HepG2 (cell line): ENCODE results near the gene ARHGEF4. TPM values are rescaled to one million over a fixed set of nuclear protein-coding genes. Genes with fewer than 3 reads are reported as not detected.

Experiments
- ATAC-seq: fragments of 200-7000 bp; cut with Tn5 transposase; 3 replicates; pipeline ENCODE4 v1.9.1; 2020; ENCODE audit warnings: mild to moderate bottlenecking, moderate library complexity
- BruUV-seq: library from RNA; stranded (reverse); fragments of 400-500 nt; replicated peaks from 2 replicates; lab custom pipeline; 2021; lab: Mats Ljungman, UMichigan
- CTCF ChIA-PET: fragments of 300-600 bp; formaldehyde crosslinking; extraction: SDS; loops from one replicate; lab custom pipeline; 2021; ENCODE audit warnings: low total read pairs, inconsistent platforms, low intra/inter-chr PET ratio; lab: Yijun Ruan, JAX
- POLR2A ChIA-PET: fragments of 350-600 bp; sonication (Branson Sonifier 250); formaldehyde crosslinking; loops from one replicate; lab custom pipeline; 2020; ENCODE audit warnings: antibody characterized with exemption, inconsistent platforms; lab: Yijun Ruan, JAX
- DNase-seq: peaks from one replicate; pipeline ENCODE4 v3.0.0-alpha.2; 2015; ENCODE audit warnings: low spot score
- FAIRE-seq: peaks from 3 replicates; lab custom pipeline; 2011; peaks lifted over from hg19 to GRCh38; lab: Jason Lieb, UNC
- H2AFZ ChIP-seq: one replicate; pipeline ENCODE4 v1.6.1; 2011; ENCODE audit warnings: low read length, inconsistent platforms
- H3K27ac ChIP-seq: fragments of 300-600 bp; 3 replicates; pipeline ENCODE4 v1.8.0; 2011; ENCODE audit warnings: mixed run types, mild to moderate bottlenecking, mixed read lengths, low read length, inconsistent platforms; ENCODE audit not compliant: insufficient read depth; ENCODE audit errors: extremely low read length
- H3K27me3 ChIP-seq, 2 experiments: fragments of 200-600 bp in 1 of 2; 2 replicates in 1 of 2; 3 replicates in 1 of 2; pipeline versions ENCODE4 v1.6.0 to v1.8.0; 2011; ENCODE audit warnings: low read length in 2 of 2, mild to moderate bottlenecking in 2 of 2, moderate library complexity in 2 of 2, inconsistent platforms in 1 of 2; ENCODE audit not compliant: insufficient read depth in 2 of 2, control insufficient read depth in 1 of 2
- H3K36me3 ChIP-seq, 2 experiments: fragments of 200-600 bp in 1 of 2; replicated peaks in 1 of 2; 2 replicates in 1 of 2; 3 replicates in 1 of 2; pipeline versions ENCODE4 v1.5.1 to v1.8.0; 2011; ENCODE audit warnings: low read length in 2 of 2, inconsistent platforms in 1 of 2; ENCODE audit not compliant: insufficient read depth in 2 of 2, control insufficient read depth in 1 of 2
- H3K4me1 ChIP-seq: 2 replicates; pipeline ENCODE4 v1.5.1; 2012; ENCODE audit warnings: low read length, inconsistent platforms; ENCODE audit not compliant: insufficient read depth
- H3K4me2 ChIP-seq: 2 replicates; pipeline ENCODE4 v1.6.0; 2011; ENCODE audit warnings: low read depth, low read length, inconsistent platforms
- H3K4me3 ChIP-seq, 3 experiments: fragments of 200-600 bp in 1 of 3; sonication (generic), shearing (Covaris generic) in 1 of 3; replicated peaks in 1 of 3; 2 replicates each; pipeline ENCODE4 v1.5.1; 2011 to 2016; ENCODE audit warnings: low read length in 3 of 3, inconsistent platforms in 2 of 3, low read depth in 2 of 3, mild to moderate bottlenecking in 2 of 3, control low read depth in 1 of 3, mixed read lengths in 1 of 3; ENCODE audit not compliant: insufficient read depth in 1 of 3
- H3K79me2 ChIP-seq: one replicate; pipeline ENCODE4 v1.6.1; 2011; ENCODE audit warnings: low read length, inconsistent platforms; ENCODE audit not compliant: insufficient read depth
- H3K9ac ChIP-seq: 2 replicates; pipeline ENCODE4 v1.6.0; 2011; ENCODE audit warnings: mild to moderate bottlenecking, low read depth, low read length, inconsistent platforms; ENCODE audit not compliant: insufficient read depth
- H3K9me3 ChIP-seq: 2 replicates; pipeline ENCODE4 v1.5.1; 2012; ENCODE audit warnings: mild to moderate bottlenecking, low read length
- H4K20me1 ChIP-seq: 2 replicates; pipeline ENCODE4 v1.6.0; 2011; ENCODE audit warnings: inconsistent platforms, mild to moderate bottlenecking, low read length, moderate library complexity; ENCODE audit not compliant: insufficient read depth
- ERF ChIP-seq: IDR thresholded peaks from 2 replicates; pipeline ENCODE4 v1.6.1; 2018; ENCODE audit warnings: missing biosample characterization, missing genetic modification reagents
- HNRNPLL ChIP-seq: fragments of 200-400 bp; formaldehyde crosslinking; IDR thresholded peaks from 2 replicates; pipeline ENCODE4 v1.6.1; 2017; ENCODE audit warnings: mild to moderate bottlenecking, low read depth, low read length; ENCODE audit not compliant: poor library complexity, severe bottlenecking
- KAT8 ChIP-seq: IDR thresholded peaks from 2 replicates; pipeline ENCODE4 v1.6.1; 2016; ENCODE audit warnings: missing genetic modification reagents, missing compliant biosample characterization
- MBD4 ChIP-seq: IDR thresholded peaks from 2 replicates; pipeline ENCODE4 v1.6.1; 2012; ENCODE audit warnings: low read length, inconsistent platforms, borderline replicate concordance
- NONO ChIP-seq, 2 experiments: fragments of 450-650 bp in 1 of 2; sonication (generic) in 1 of 2; formaldehyde crosslinking in 1 of 2; IDR thresholded peaks in 1 of 2; conservative IDR thresholded peaks in 1 of 2; 2 replicates each; pipeline versions ENCODE4 v1.6.1 to v1.8.0; 2017 to 2022; ENCODE audit warnings: mild to moderate bottlenecking in 1 of 2, missing genetic modification reagents in 1 of 2, moderate library complexity in 1 of 2
- NR2F1 ChIP-seq, 2 experiments: fragments of 450-650 bp in 1 of 2; formaldehyde crosslinking in 1 of 2; IDR thresholded peaks; 2 replicates each; pipeline versions ENCODE4 v1.5.0 to v1.6.1; 2016 to 2020; ENCODE audit warnings: mild to moderate bottlenecking in 1 of 2, missing compliant biosample characterization in 1 of 2, missing genetic modification reagents in 1 of 2, moderate library complexity in 1 of 2
- RBM39 ChIP-seq: fragments of 200-400 bp; formaldehyde crosslinking; IDR thresholded peaks from one replicate; pipeline ENCODE4 v1.6.1; 2018; ENCODE audit warnings: antibody characterized with exemption, mild to moderate bottlenecking, low read depth, low read length; ENCODE audit not compliant: poor library complexity, severe bottlenecking
- SNAI1 ChIP-seq: sonication (generic); formaldehyde crosslinking; IDR thresholded peaks from 2 replicates; pipeline ENCODE4 v1.5.0; 2020; ENCODE audit warnings: mild to moderate bottlenecking, missing genetic modification reagents, borderline replicate concordance
- YEATS4 ChIP-seq: sonication (generic); formaldehyde crosslinking; IDR thresholded peaks from 2 replicates; pipeline ENCODE4 v1.4.0; 2020; ENCODE audit warnings: missing genetic modification reagents, borderline replicate concordance
- ZNF546 ChIP-seq: sonication (generic); formaldehyde crosslinking; conservative IDR thresholded peaks from 2 replicates; pipeline ENCODE4 v1.8.1; 2023; ENCODE audit warnings: mild to moderate bottlenecking, missing genetic modification reagents
- ZNF609 ChIP-seq: sonication (generic); formaldehyde crosslinking; IDR thresholded peaks from 2 replicates; pipeline ENCODE4 v1.4.0; 2020; ENCODE audit warnings: mild to moderate bottlenecking, missing genetic modification reagents, borderline replicate concordance
- ZNF691 ChIP-seq: sonication (generic); formaldehyde crosslinking; IDR thresholded peaks from 2 replicates; pipeline ENCODE4 v1.4.0; 2020; ENCODE audit warnings: missing genetic modification reagents, low read depth, mild to moderate bottlenecking, borderline replicate concordance
- ZNF747 ChIP-seq: sonication (generic); formaldehyde crosslinking; IDR thresholded peaks from 2 replicates; pipeline ENCODE4 v1.8.1; 2023; ENCODE audit warnings: missing genetic modification reagents, mild to moderate bottlenecking, borderline replicate concordance
- WGBS: methylation state at CpG from one replicate; pipeline ENCODE4 v1.1.6; 2017; ENCODE audit warnings: low lambda C conversion rate; 5-methylcytosine and 5-hydroxymethylcytosine counted together
- in situ Hi-C: cut with HindIII; loops from 2 replicates; pipeline ENCODE4 v1.10.0; 2017; ENCODE audit warnings: low pct_unique_long_range_greater_than_20kb; ENCODE audit not compliant: extremely low pct_ligation_motif_present
- intact Hi-C: fragments of 100-400 bp; cut with micrococcal nuclease; formaldehyde crosslinking; loops from one replicate; pipeline ENCODE4 v1.10.0; 2022; ENCODE audit not compliant: unreplicated experiment
- polyA plus RNA-seq, 8 experiments: library from polyadenylated mRNA; depleted of rRNA in 3 of 8; stranded (reverse) in 7 of 8; unstranded in 1 of 8; fragments of >200 nt; fragmentation: Illumina TruSeq in 4 of 8; extraction: Trizol in 4 of 8; gene quantifications; 2 replicates each; pipeline versions ENCODE4 v1.2.1 to v1.2.3, GENCODE V29; 2011 to 2016; ENCODE audit warnings: low read depth in 4 of 8, missing spikeins in 1 of 8, mixed read lengths in 1 of 8; ENCODE audit not compliant: insufficient read depth in 1 of 8
- total RNA-seq, 5 experiments: library from RNA; depleted of rRNA; stranded (reverse); fragments of >200 nt; fragmentation: Illumina TruSeq; extraction: Trizol; gene quantifications; 2 replicates each; pipeline ENCODE4 v1.2.3, GENCODE V29; 2016; ENCODE audit warnings: low read depth in 1 of 5
- TF ChIP-seq, protein P1 (sequence below): sonication (generic); formaldehyde crosslinking; IDR thresholded peaks from 2 replicates; pipeline ENCODE4 v1.8.1; 2023; ENCODE audit warnings: mild to moderate bottlenecking, missing genetic modification reagents

Gene ARHGEF4
- total and polyA plus RNA-seq, 2 of the 13 experiments (the other 11 are each of a cell fraction or from before 2014, with no cell fraction given), result 0.11 to 0.13 TPM

GRCh38 chr2:130892793-130893785, 56.4 kb downstream of the ARHGEF4 start:
- no peak overlapping the region for H3K4me3 ChIP-seq
- ATAC-seq, result no peak
- no peak for FAIRE-seq
- ChIA-PET POLR2A (no interaction called here), CTCF (no interaction called here)
- H3K9me3 ChIP-seq, result no peaks in the 10 kb centered on the region
- intact Hi-C loops, result no loop called here
- no peaks in the 10 kb centered on the region for H3K4me1 ChIP-seq
- no peak for DNase-seq
- in situ Hi-C loops, result no loop called here
- 28% methylated on average over 16 of the region's 18 CpGs for WGBS
- no peak overlapping the region for H3K4me2 ChIP-seq
- no peak overlapping the region for H3K27ac ChIP-seq
- H4K20me1 ChIP-seq, result no peaks in the 10 kb centered on the region
- no peaks in the 10 kb centered on the region; a peak in 1 of 5 replicates for H3K36me3 ChIP-seq
- no peak overlapping the region for H3K9ac ChIP-seq
- no peak for TF ChIP-seq RBM39
- no peak for TF ChIP-seq MBD4
- TF ChIP-seq HNRNPLL, result no peak
- no peak for TF ChIP-seq SNAI1 (CRISPR knock-in tag)
- TF ChIP-seq NR2F1 (CRISPR knock-in tag; IDR thresholded peaks at IDR 0.05), result no peak
- TF ChIP-seq KAT8 (CRISPR knock-in tag), result no peak
- no peak for TF ChIP-seq ZNF546 (CRISPR knock-in tag)
- no peak for TF ChIP-seq ZNF609 (CRISPR knock-in tag)
- no peak for TF ChIP-seq NONO (IDR thresholded peaks at IDR 0.05)
- TF ChIP-seq NONO (CRISPR knock-in tag; conservative IDR thresholded peaks at IDR 0.05), result no peak
- TF ChIP-seq ERF (CRISPR knock-in tag), result no peak
- no peak for TF ChIP-seq ZNF747 (CRISPR knock-in tag)
- TF ChIP-seq, protein P1, sequence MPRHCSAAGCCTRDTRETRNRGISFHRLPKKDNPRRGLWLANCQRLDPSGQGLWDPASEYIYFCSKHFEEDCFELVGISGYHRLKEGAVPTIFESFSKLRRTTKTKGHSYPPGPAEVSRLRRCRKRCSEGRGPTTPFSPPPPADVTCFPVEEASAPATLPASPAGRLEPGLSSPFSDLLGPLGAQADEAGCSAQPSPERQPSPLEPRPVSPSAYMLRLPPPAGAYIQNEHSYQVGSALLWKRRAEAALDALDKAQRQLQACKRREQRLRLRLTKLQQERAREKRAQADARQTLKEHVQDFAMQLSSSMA (CRISPR knock-in tag), result no peak
- TF ChIP-seq ZNF691 (CRISPR knock-in tag), result no peak
- no peak for TF ChIP-seq YEATS4 (CRISPR knock-in tag)
- peaks cover 8 to 51% of the 10 kb centered on the region in 2 experiments for H3K27me3 ChIP-seq
- H3K79me2 ChIP-seq, result no peaks in the 10 kb centered on the region
- no TSS peak for BruUV-seq
- no peak overlapping the region for H2AFZ ChIP-seq
